Endothelial cell of hepatic sinusoid (primary cell): ENCODE results near the gene MTMR3.
"Not testable (repeated sequence)": the region's sequence is repeated elsewhere in the genome, so short reads cannot be mapped to it uniquely, and the experiment has no call there.

ENCODE experiments used
- in situ Hi-C: cut with HindIII; loops from 2 replicates; pipeline ENCODE4 v1.10.0; 2017; ENCODE audit warnings: low sequenced_read_pairs

Gene MTMR3

GRCh38 chr22:30041881-30042280 lies 158.9 kb downstream of the MTMR3 start:
- in situ Hi-C loops = loop anchor here (25.0 kb wide), 1 partner anchor 355 kb away; no protein-coding TSS in a partner anchor

GRCh38 chr22:30043161-30043560 lies 160.2 kb downstream of the MTMR3 start:
- in situ Hi-C loops = loop anchor here (25.0 kb wide), 1 partner anchor 356 kb away; no protein-coding TSS in a partner anchor

GRCh38 chr22:30044369-30044768 lies 161.4 kb downstream of the MTMR3 start:
- in situ Hi-C loops = loop anchor here (25.0 kb wide), 1 partner anchor 357 kb away; no protein-coding TSS in a partner anchor

DNA sequence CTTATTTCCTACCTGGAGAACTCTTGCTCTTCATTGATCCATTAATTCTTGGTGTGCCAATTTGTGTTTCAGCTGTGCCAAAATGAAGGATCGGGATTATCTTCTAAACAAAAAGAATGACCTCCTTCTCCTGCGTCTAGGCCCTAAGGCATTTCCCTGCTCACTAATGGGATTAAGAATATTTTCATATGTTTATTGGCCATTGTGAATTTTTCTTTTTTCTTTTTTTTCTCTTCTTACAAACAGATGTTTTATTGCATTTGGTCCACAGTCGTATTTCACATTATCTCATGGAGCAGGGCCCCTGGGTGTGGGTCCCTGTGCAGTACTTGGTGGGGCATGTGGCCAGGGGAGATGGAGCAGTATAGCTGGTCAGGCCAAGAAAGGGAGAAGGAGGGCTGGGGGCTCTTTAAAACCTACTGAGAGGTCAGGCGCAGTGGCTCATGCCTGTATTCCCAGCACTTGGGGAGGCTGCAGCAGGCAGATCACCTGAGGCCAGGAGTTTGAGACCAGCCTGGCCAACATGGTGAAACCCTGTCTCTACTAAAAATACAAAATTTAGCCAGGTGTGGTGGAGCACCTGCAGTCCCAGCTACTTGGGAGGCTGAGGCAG lies 162.0 kb downstream of the MTMR3 start:
- in situ Hi-C loops = loop anchor here (25.0 kb wide), 1 partner anchor 358 kb away; no protein-coding TSS in a partner anchor

DNA sequence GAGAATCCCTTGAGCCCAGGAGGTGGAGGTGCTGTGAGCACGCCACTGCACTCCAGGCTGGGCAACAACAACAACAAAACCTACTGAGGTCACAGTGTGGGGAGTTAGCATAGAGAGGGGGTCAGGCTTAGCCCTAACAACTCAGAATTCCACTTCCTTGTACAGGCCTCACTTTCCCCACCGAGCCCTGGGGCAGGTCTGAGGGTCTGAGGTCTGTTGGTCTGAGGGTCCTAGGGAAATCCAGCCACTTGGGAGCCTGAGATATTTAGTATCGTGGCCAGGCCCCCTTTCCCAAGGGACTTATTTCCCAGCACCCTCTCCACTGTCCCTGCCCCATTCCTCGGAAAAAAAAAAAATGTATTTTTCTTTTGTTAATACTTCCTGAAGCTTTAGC lies 162.5 kb downstream of the MTMR3 start:
- in situ Hi-C loops = loop anchor here (25.0 kb wide), 1 partner anchor 358 kb away; no protein-coding TSS in a partner anchor

- in situ Hi-C loops = loop anchor here (25.0 kb wide), 1 partner anchor 359 kb away; no protein-coding TSS in a partner anchor
These were observed 163.1 kb downstream of the MTMR3 start for GRCh38 chr22:30045901-30046715.

GRCh38 chr22:30046716-30047363 lies 163.9 kb downstream of the MTMR3 start:
- in situ Hi-C loops = loop anchor here (25.0 kb wide), 1 partner anchor 360 kb away; no protein-coding TSS in a partner anchor

GRCh38 chr22:30047364-30047738 lies 164.4 kb downstream of the MTMR3 start:
- in situ Hi-C loops = loop anchor here (25.0 kb wide), 1 partner anchor 360 kb away; no protein-coding TSS in a partner anchor

- in situ Hi-C loops = loop anchor here (25.0 kb wide), 1 partner anchor 361 kb away; no protein-coding TSS in a partner anchor
These were observed 165.7 kb downstream of the MTMR3 start for GRCh38 chr22:30048681-30049080.

DNA sequence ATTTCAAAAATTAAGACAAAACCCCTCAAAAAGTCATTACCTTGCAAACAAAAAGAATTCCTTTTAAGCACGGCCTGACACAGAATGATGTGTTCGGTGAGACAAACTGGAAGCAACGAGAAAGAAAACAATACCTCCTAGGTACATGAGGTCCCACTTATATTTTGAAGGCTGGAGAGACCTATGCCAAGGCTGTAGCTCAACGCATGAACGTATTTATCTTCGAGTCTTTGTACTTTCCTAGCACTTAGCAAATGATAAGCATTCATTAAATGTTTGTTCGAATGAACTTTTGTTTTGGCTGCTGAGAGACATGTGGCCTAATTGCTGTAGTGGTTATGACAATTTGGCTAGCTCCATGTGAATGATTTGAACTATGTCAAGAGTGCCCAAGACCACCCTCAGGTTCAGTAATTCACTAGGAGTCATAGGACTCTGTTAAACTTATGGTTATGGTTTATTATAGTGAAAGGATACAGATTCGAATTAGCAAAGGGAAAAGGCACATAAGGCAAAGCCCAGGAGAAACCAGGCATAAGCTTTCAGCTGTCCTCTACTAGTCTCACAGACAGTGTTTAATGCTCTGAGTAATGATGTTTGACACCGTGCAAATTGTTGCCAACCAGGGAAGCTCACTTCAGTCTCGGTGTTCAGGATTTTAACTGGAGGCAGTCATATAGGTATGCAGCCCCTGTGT lies 171.2 kb downstream of the MTMR3 start:
- in situ Hi-C loops = no loop called here

GRCh38 chr22:30054764-30055069 lies 171.7 kb downstream of the MTMR3 start:
- in situ Hi-C loops = no loop called here

DNA sequence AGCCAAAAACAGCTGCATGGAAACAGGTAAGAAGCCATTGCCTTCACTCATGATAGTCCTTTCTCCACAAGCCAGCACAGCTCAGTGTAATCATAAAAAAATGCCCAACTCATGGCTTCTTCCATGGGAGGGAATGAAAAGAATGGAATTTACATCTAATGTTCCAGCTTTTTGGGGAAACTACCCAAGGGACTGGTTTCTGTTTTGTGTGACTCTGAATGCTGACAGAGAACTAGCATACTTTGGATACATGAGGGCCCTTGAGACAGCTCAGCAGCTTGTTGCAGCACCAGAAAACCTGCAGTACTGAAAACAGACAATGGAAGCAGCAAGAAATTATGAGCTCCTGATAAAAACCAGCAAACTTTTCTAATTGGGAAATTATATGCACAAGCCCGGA lies 173.0 kb downstream of the MTMR3 start:
- in situ Hi-C loops = no loop called here

GRCh38 chr22:30057375-30057774 lies 174.4 kb downstream of the MTMR3 start:
- in situ Hi-C loops = no loop called here

- in situ Hi-C loops = not testable (repeated sequence)
These were observed 176.5 kb downstream of the MTMR3 start for GRCh38 chr22:30059346-30060020.

- in situ Hi-C loops = not testable (repeated sequence)
These were observed 178.1 kb downstream of the MTMR3 start for GRCh38 chr22:30061094-30061493.

GRCh38 chr22:30062259-30062658 lies 179.3 kb downstream of the MTMR3 start:
- in situ Hi-C loops = no loop called here

DNA sequence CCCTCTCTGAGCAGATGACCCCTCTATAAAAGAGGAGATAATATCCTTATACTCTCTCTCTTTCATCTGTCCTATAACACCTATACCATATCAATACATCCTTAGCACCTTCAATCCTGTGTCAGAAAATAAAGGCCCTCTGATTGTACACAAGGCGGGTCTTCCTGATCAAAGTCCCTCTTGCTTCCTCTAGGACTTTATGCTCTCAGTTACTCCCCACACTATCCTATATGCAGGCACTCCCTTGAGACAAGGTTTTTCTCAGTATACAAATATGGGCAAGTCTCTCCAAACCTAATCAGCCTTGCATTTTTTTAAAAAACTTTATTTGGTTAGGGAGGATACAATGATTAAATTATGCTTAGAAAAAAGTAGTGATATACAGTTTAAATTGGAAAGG lies 180.0 kb downstream of the MTMR3 start:
- in situ Hi-C loops = no loop called here

DNA sequence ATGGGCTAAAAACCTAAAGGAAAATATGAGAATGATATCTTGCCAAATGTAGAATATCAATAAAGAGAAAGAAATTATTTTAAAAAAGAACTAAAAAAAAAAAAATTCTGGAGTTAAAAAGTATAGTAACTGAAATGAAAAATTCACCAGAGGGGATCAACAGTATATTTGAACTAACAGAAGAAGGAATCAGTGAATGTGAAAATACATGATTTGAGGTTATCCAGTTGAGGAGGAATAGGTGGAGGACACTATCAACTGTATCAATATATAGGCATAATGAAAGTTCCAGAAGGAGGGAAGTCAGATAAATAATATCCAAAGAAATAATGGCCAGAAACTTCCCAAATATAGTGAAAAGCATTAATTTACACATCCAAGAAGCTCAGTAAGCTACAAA lies 181.2 kb downstream of the MTMR3 start:
- in situ Hi-C loops = no loop called here

DNA sequence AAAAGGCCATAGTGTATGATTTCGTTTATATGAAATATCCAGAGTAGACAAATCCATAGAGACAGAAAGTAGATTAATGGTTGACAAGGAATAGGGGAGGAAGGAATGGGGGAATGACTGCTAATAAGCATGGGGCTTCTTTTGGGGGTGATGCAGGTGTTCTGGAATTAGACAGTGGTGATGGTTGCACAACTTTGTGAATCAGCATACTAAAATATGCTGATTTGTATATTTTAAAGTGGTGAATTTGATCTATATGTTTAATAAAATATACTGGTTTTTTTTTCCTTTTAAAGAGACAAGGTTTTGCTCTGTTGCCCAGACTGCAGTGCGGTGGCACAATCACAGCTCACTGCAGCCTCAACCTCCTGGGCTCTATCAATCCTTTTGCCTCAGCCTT lies 190.8 kb downstream of the MTMR3 start:
- in situ Hi-C loops = no loop called here

DNA sequence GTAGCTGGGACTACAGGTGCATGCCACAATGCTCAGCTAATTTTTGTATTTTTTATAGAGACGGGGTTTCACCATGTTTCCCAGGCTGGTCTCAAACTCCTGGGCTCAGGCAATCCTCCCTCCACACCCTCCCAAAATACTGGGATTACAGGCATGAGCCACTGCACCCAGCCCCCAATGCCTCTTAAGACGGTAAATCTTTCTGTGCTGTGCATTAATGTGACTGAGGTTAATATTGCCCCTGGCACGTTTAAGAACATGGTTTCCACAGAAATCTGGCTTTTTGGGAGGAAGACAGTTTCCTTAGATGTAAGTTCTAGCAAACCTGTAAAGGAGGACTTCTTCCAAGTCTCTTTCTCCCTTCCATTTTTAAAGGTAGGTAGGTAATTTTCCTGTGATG lies 191.2 kb downstream of the MTMR3 start:
- in situ Hi-C loops = no loop called here
